ENCODE measurements around the gene DOCK6. TPM values are rescaled to one million over a fixed set of nuclear protein-coding genes. Genes with fewer than 3 reads are reported as not detected.

DOCK6 gene
- total RNA-seq, 2 experiments from 2014 or later, result 24.1 to 74.6 TPM

DNA sequence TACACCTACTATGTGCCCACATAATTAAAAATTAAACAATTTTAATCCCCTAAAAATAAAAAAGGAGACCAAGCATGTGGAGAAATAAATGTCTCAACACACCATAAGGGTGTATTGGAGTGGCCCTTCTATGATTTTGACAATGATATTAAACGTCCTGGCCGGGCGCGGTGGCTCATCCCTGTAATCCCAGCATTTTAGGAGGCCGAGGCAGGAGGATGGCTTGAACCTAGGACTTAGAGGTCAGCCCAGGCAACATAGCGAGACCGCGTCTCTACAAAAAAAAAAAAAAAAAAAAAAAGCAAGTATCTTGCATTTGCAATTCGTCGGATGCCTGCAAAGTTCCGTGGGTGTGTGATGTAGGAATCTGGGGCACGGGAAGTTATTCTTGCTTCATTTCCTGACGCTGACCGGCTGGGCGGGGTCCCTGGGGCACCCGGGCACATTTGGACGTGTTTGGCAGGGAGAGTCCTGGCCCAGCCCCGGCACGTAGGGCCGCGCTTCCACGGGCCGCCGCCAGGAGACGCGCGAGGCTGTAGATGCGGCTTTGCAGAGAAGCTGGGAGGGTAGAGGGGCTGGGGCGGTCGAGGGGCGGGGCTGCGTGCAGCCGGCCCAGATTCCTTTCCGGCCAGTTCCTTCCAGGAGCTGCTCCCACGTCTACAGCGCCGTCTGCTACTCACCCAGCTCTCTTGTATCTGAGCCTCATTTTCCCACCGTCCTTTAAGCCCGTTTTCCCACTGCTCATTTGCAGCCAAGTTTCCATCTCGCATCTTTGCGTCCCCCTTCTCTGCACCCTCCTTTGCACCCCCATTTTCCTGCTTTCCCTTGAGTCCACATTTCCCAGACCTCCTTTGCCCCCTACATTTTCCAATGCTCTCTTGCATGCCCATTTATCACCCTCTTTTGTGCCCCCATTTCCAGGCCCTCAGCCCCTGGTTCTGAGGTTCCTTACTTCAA lies 31.4 kb upstream of the DOCK6 start:
- no peak overlapping the region for H3K27ac ChIP-seq (ENCODE audit: low read depth, low read length, poor library complexity, severe bottlenecking)
- CTCF ChIA-PET (ENCODE audit: unreplicated experiment), result interaction anchor here (0.6 kb wide), 1 partner anchor 26 kb away, joined by 4 read pairs; no protein-coding TSS in a partner anchor
- POLR2A ChIA-PET, result interaction anchor here (0.6 to 1.0 kb wide), 3 partner anchors 81 to 345 kb away, joined by 3 to 7 read pairs (median 4); partner anchors contain the start of gene SWSAP1
- BruUV-seq (replicated peaks), result no TSS peak
- H3K4me1 ChIP-seq (ENCODE audit: insufficient read depth, low read length, poor library complexity, severe bottlenecking), result peaks cover 21% of the 10 kb centered on the region
- H3K79me2 ChIP-seq (ENCODE audit: insufficient read depth, low read depth, low read length), result no peaks in the 10 kb centered on the region
- H3K9me3 ChIP-seq (ENCODE audit: low read length), result no peaks in the 10 kb centered on the region
- no peak for TF ChIP-seq EZH2phosphoT487 (IDR thresholded peaks at IDR 0.05; ENCODE audit: borderline replicate concordance, low read depth, low read length)
- TF ChIP-seq, protein P1, sequence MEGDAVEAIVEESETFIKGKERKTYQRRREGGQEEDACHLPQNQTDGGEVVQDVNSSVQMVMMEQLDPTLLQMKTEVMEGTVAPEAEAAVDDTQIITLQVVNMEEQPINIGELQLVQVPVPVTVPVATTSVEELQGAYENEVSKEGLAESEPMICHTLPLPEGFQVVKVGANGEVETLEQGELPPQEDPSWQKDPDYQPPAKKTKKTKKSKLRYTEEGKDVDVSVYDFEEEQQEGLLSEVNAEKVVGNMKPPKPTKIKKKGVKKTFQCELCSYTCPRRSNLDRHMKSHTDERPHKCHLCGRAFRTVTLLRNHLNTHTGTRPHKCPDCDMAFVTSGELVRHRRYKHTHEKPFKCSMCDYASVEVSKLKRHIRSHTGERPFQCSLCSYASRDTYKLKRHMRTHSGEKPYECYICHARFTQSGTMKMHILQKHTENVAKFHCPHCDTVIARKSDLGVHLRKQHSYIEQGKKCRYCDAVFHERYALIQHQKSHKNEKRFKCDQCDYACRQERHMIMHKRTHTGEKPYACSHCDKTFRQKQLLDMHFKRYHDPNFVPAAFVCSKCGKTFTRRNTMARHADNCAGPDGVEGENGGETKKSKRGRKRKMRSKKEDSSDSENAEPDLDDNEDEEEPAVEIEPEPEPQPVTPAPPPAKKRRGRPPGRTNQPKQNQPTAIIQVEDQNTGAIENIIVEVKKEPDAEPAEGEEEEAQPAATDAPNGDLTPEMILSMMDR (conservative IDR thresholded peaks at IDR 0.05; ENCODE audit: low read length), result peak; percentile 94
- no peaks in the 10 kb centered on the region for H4K20me1 ChIP-seq (ENCODE audit: insufficient read depth, low read length)
- peak overlapping the region; percentile 48 for H2AFZ ChIP-seq (ENCODE audit: low read length)
- intact Hi-C loops (cut with micrococcal nuclease; ENCODE audit: unreplicated experiment), result loop anchor here (1.0 to 5.0 kb wide), 5 partner anchors 53 to 189 kb away; partner anchors contain the start of genes CCDC159, ODAD3, PRKCSH and SWSAP1
- peak overlapping the region; percentile 20 for H3K4me3 ChIP-seq (ENCODE audit: low read depth, low read length, poor library complexity, severe bottlenecking)
- H3K4me2 ChIP-seq (ENCODE audit: low read length), result peak overlapping the region; percentile 58
- peak; percentile 79 for DNase-seq (ENCODE audit: low spot score)
- no peaks in the 10 kb centered on the region for H3K36me3 ChIP-seq (ENCODE audit: insufficient read depth, low read length)
- no peaks in the 10 kb centered on the region for H3K9me2 ChIP-seq (ENCODE audit: insufficient read depth, low read length)

GRCh38 chr19:11291991-11292390 lies 29.7 kb upstream of the DOCK6 start:
- Histone ChIP-seq H3K4me2 (ENCODE audit: low read length) (no peak overlapping the region), H3K36me3 (ENCODE audit: insufficient read depth, low read length) (no peaks in the 10 kb centered on the region)
- POLR2A ChIA-PET, result interaction anchor here (1.1 kb wide), 1 partner anchor 160 kb away, joined by 5 read pairs; no protein-coding TSS in a partner anchor

More at GRCh38 chr19:11291991-11292390, 29.7 kb upstream of the DOCK6 start:
- Histone ChIP-seq H3K79me2 (ENCODE audit: insufficient read depth, low read depth, low read length) (no peaks in the 10 kb centered on the region), H3K27ac (ENCODE audit: low read depth, low read length, poor library complexity, severe bottlenecking) (no peak overlapping the region), H3K4me1 (ENCODE audit: insufficient read depth, low read length, poor library complexity, severe bottlenecking) (peaks cover 21% of the 10 kb centered on the region), H3K9me3 (ENCODE audit: low read length) (no peaks in the 10 kb centered on the region), H4K20me1 (ENCODE audit: insufficient read depth, low read length) (no peaks in the 10 kb centered on the region), H3K9me2 (ENCODE audit: insufficient read depth, low read length) (no peaks in the 10 kb centered on the region), H2AFZ (ENCODE audit: low read length) (no peak overlapping the region), H3K4me3 (ENCODE audit: low read depth, low read length, poor library complexity, severe bottlenecking) (no peak overlapping the region)
- no peak for DNase-seq (ENCODE audit: low spot score)
- CTCF ChIA-PET (ENCODE audit: unreplicated experiment), result no interaction called here
- TF ChIP-seq, protein P1 (conservative IDR thresholded peaks at IDR 0.05; ENCODE audit: low read length), result no peak
- TF ChIP-seq EZH2phosphoT487 (IDR thresholded peaks at IDR 0.05; ENCODE audit: borderline replicate concordance, low read depth, low read length), result no peak
- intact Hi-C loops (cut with micrococcal nuclease; ENCODE audit: unreplicated experiment), result loop anchor here (2.0 to 5.0 kb wide), 4 partner anchors 55 to 191 kb away; partner anchors contain the start of genes CCDC159, ODAD3, PRKCSH and SWSAP1
- no TSS peak for BruUV-seq (replicated peaks)
